GM12878 (cell line): ENCODE data around the gene TPGS1. TPM values are rescaled to one million over a fixed set of nuclear protein-coding genes. Genes with fewer than 3 reads are reported as not detected.

ENCODE experiments used
- ATAC-seq: fragments of 200-7000 bp; cut with Tn5 transposase; 3 replicates; pipeline ENCODE4 v1.9.1; 2020; ENCODE audit warnings: mild to moderate bottlenecking, moderate library complexity
- BruUV-seq: library from RNA; stranded (reverse); fragments of 400-500 nt; replicated peaks from 2 replicates; lab custom pipeline; 2021; lab: Mats Ljungman, UMichigan
- CTCF ChIA-PET: fragments of 300-600 bp; sonication (Branson Sonifier 250); formaldehyde crosslinking; extraction: SDS; loops from one replicate; lab custom pipeline; 2021; ENCODE audit warnings: inconsistent platforms; lab: Yijun Ruan, JAX
- POLR2A ChIA-PET: fragments of 350-600 bp; formaldehyde crosslinking; extraction: SDS; loops from one replicate; lab custom pipeline; 2021; ENCODE audit warnings: inconsistent platforms; lab: Charles Lee
- RAD21 ChIA-PET: fragments of 300-600 bp; sonication (Branson Sonifier 250); formaldehyde crosslinking; loops from one replicate; lab custom pipeline; 2023; ENCODE audit warnings: antibody characterized with exemption; ENCODE audit not compliant: unreplicated experiment; lab: Charles Lee
- SMC1A ChIA-PET: fragments of 300-600 bp; sonication (Branson Sonifier 250); formaldehyde crosslinking; loops from one replicate; lab custom pipeline; 2023; ENCODE audit not compliant: unreplicated experiment, uncharacterized antibody; lab: Charles Lee
- DNase-seq: peaks from one replicate; pipeline ENCODE4 v3.0.0-alpha.2; 2011; ENCODE audit warnings: low read depth, low spot score
- FAIRE-seq: peaks from 3 replicates; lab custom pipeline; 2011; peaks lifted over from hg19 to GRCh38; lab: Jason Lieb, UNC
- H2AFZ ChIP-seq: 2 replicates; pipeline ENCODE4 v1.6.0; 2011; ENCODE audit warnings: low read depth, low read length, control low read depth; ENCODE audit not compliant: control insufficient read depth
- H3K27ac ChIP-seq: 2 replicates; pipeline ENCODE4 v1.5.1; 2011; ENCODE audit warnings: control low read depth; ENCODE audit not compliant: control insufficient read depth, insufficient read depth
- H3K27me3 ChIP-seq, 2 experiments: replicated peaks in 1 of 2; 2 replicates each; pipeline versions ENCODE4 v1.6.0 to v1.6.1; 2011; ENCODE audit warnings: low read length in 1 of 2; ENCODE audit not compliant: control insufficient read depth in 2 of 2, insufficient read depth in 2 of 2
- H3K36me3 ChIP-seq, 2 experiments: 2 replicates each; pipeline ENCODE4 v1.5.1; 2011; ENCODE audit warnings: low read length in 1 of 2; ENCODE audit not compliant: control insufficient read depth in 2 of 2, insufficient read depth in 2 of 2
- H3K4me1 ChIP-seq: 2 replicates; pipeline ENCODE4 v1.6.1; 2011; ENCODE audit warnings: mild to moderate bottlenecking, low read length, moderate library complexity, mixed read lengths; ENCODE audit not compliant: control insufficient read depth, insufficient read depth
- H3K4me2 ChIP-seq: 2 replicates; pipeline ENCODE4 v1.6.0; 2011; ENCODE audit warnings: control low read depth; ENCODE audit not compliant: control insufficient read depth, insufficient read depth
- H3K4me3 ChIP-seq: fragments of 200-600 bp; sonication (generic); 2 replicates; pipeline ENCODE4 v1.5.1; 2016
- H3K79me2 ChIP-seq: 2 replicates; pipeline ENCODE4 v1.6.0; 2011; ENCODE audit warnings: low read length; ENCODE audit not compliant: control insufficient read depth, insufficient read depth
- H3K9ac ChIP-seq: 2 replicates; pipeline ENCODE4 v1.8.0; 2011; ENCODE audit warnings: low read length, control low read depth, mixed read lengths; ENCODE audit not compliant: control insufficient read depth, insufficient read depth
- H3K9me3 ChIP-seq: replicated peaks from 3 replicates; pipeline ENCODE4 v1.5.1; 2011; ENCODE audit warnings: mild to moderate bottlenecking, low read length; ENCODE audit not compliant: control insufficient read depth, insufficient read depth
- H4K20me1 ChIP-seq: 2 replicates; pipeline ENCODE4 v1.6.0; 2011; ENCODE audit not compliant: control insufficient read depth, insufficient read depth
- CBFB ChIP-seq: IDR thresholded peaks from 2 replicates; pipeline ENCODE4 v1.6.1; 2016; ENCODE audit warnings: antibody characterized with exemption, low read depth
- CREM ChIP-seq: IDR thresholded peaks from 2 replicates; pipeline ENCODE4 v1.6.1; 2014; ENCODE audit warnings: antibody characterized with exemption, low read depth
- CUX1 ChIP-seq: IDR thresholded peaks from 2 replicates; pipeline ENCODE4 v1.6.1; 2012; ENCODE audit warnings: improper control_type of control experiment, low read depth, low read length; ENCODE audit not compliant: insufficient replicate concordance
- EP300 ChIP-seq, 2 experiments: fragments of 150-350 bp in 1 of 2; IDR thresholded peaks; 2 replicates each; pipeline ENCODE4 v1.6.1; 2011 to 2012; ENCODE audit warnings: low read depth in 2 of 2, low read length in 2 of 2, borderline replicate concordance in 1 of 2, improper control_type of control experiment in 1 of 2, inconsistent platforms in 1 of 2; ENCODE audit not compliant: control insufficient read depth in 1 of 2
- HCFC1 ChIP-seq: fragments of 150-350 bp; IDR thresholded peaks from 2 replicates; pipeline ENCODE4 v1.6.1; 2014; ENCODE audit warnings: low read length
- HDAC6 ChIP-seq: fragments of 200-600 bp; sonication (generic); IDR thresholded peaks from one replicate; pipeline ENCODE4 v1.8.0; 2017; ENCODE audit warnings: antibody characterized with exemption; ENCODE audit not compliant: unreplicated experiment
- MXI1 ChIP-seq: fragments of 150-350 bp; IDR thresholded peaks from 2 replicates; pipeline ENCODE4 v1.6.1; 2011; ENCODE audit warnings: low read depth, mild to moderate bottlenecking, inconsistent platforms, low read length, improper control_type of control experiment
- MYC ChIP-seq: IDR thresholded peaks from 2 replicates; pipeline ENCODE4 v1.6.1; 2011; ENCODE audit warnings: mild to moderate bottlenecking, low read length, moderate library complexity, inconsistent platforms; ENCODE audit not compliant: insufficient read depth, insufficient replicate concordance, insufficient read length, severe bottlenecking
- RBBP5 ChIP-seq: fragments of 200-600 bp; sonication (generic); conservative IDR thresholded peaks from 2 replicates; pipeline ENCODE4 v1.6.1; 2016
- USF2 ChIP-seq: IDR thresholded peaks from 2 replicates; pipeline ENCODE4 v1.6.1; 2011; ENCODE audit warnings: low read depth, low read length, improper control_type of control experiment, borderline replicate concordance
- ZBTB11 ChIP-seq: fragments of 450-650 bp; formaldehyde crosslinking; IDR thresholded peaks from 2 replicates; pipeline ENCODE4 v1.5.0; 2022; ENCODE audit warnings: mild to moderate bottlenecking, missing genetic modification characterization
- WGBS: methylation state at CpG from one replicate; pipeline ENCODE4 v1.1.6; 2016; ENCODE audit warnings: low lambda C conversion rate; ENCODE audit not compliant: insufficient replicate concordance, insufficient coverage; ENCODE audit errors: missing lambda C conversion rate; 5-methylcytosine and 5-hydroxymethylcytosine counted together
- in situ Hi-C: fragments of 300-500 bp; cut with MboI; formaldehyde crosslinking; loops from 9 replicates; pipeline ENCODE4 v1.14.3; 2018; ENCODE audit warnings: mixed read lengths
- intact Hi-C: fragments of 100-400 bp; cut with micrococcal nuclease; formaldehyde crosslinking; loops from one replicate; pipeline ENCODE4 v1.14.2; 2022; ENCODE audit not compliant: unreplicated experiment
- polyA plus RNA-seq, 11 experiments: library from polyadenylated mRNA; depleted of rRNA in 4 of 11; unstranded in 6 of 11; stranded (reverse) in 5 of 11; fragments of >200 nt; fragmentation: Nextera tagmentation in 4 of 11; fragmentation: Illumina TruSeq in 1 of 11; extraction: Ambion mirVana in 4 of 11; extraction: Trizol in 1 of 11; gene quantifications; 1 replicate in 1 of 11; 2 replicates in 10 of 11; pipeline versions ENCODE4 v1.2.1 to v1.2.3, GENCODE V29; 2011 to 2016; ENCODE audit warnings: inconsistent platforms in 2 of 11, missing spikeins in 2 of 11, low read depth in 1 of 11
- total RNA-seq, 4 experiments: library from RNA; depleted of rRNA in 3 of 4; stranded (reverse); fragments of >200 nt in 3 of 4; fragmentation: Illumina TruSeq in 1 of 4; extraction: Trizol in 1 of 4; gene quantifications; 2 replicates each; pipeline versions ENCODE4 v1.2.1 to v1.2.3, GENCODE V29; 2013 to 2021

TPGS1 gene
- total and polyA plus RNA-seq, 10 of the 15 experiments (the other 5 are each of a cell fraction or from before 2014, with no cell fraction given): 0.24 to 24.7 (median 7.7) TPM; not detected in 2

- no peak for TF ChIP-seq ZBTB11
- no peak for TF ChIP-seq HDAC6
- TF ChIP-seq EP300 (IDR thresholded peaks at IDR 0.05; ENCODE audit: borderline replicate concordance in 1 of 2, control insufficient read depth in 1 of 2, low read depth in 2 of 2, low read length in 2 of 2): no peak
- TF ChIP-seq MYC: no peak
These were observed 38.6 kb upstream of the TPGS1 start (continued) for GRCh38 chr19:468587-469256.

- no TSS peak for BruUV-seq
- no peak overlapping the region for H2AFZ ChIP-seq
- H3K79me2 ChIP-seq: no peaks in the 10 kb centered on the region
- ChIA-PET CTCF (no interaction called here), RAD21 (no interaction called here), SMC1A (no interaction called here), POLR2A (no interaction called here)
- H3K27ac ChIP-seq: no peak overlapping the region
- intact Hi-C loops: no loop called here
- H3K36me3 ChIP-seq: no peaks in the 10 kb centered on the region
- FAIRE-seq (no peak), DNase-seq (no peak), ATAC-seq (no peak)
- WGBS: 53% methylated on average over 6 of the region's 7 CpGs
- in situ Hi-C loops: no loop called here
- no peaks in the 10 kb centered on the region for H3K4me1 ChIP-seq
- H3K4me2 ChIP-seq: no peak overlapping the region
- no peaks in the 10 kb centered on the region for H4K20me1 ChIP-seq
- no peak overlapping the region for H3K4me3 ChIP-seq
- no peak overlapping the region for H3K9ac ChIP-seq
- H3K9me3 ChIP-seq: no peaks in the 10 kb centered on the region
- H3K27me3 ChIP-seq: no peaks in the 10 kb centered on the region
- TF ChIP-seq USF2: no peak
- TF ChIP-seq CBFB: no peak
- TF ChIP-seq MXI1: no peak
- no peak for TF ChIP-seq CREM
- no peak for TF ChIP-seq CUX1
- no peak for TF ChIP-seq HCFC1
- TF ChIP-seq RBBP5: no peak
These were observed 37.5 kb upstream of the TPGS1 start for GRCh38 chr19:469833-470232.
